Suprapubic skin (tissue), 4 donors: ENCODE measurements around the gene FAM120AOS.

Experiments
- CTCF ChIP-seq, 2 donors: fragments of 200-600 bp in 1 of 2; fragments of 450-650 bp in 1 of 2; sonication (generic) in 1 of 2; IDR thresholded peaks; one replicate each; pipeline ENCODE4 v1.5.1; 2016 to 2019; ENCODE audit warnings: antibody characterized with exemption in 2 of 2, mild to moderate bottlenecking in 1 of 2, moderate library complexity in 1 of 2
- EP300 ChIP-seq: sonication (generic); formaldehyde crosslinking; IDR thresholded peaks from one replicate; pipeline ENCODE4 v1.6.1; 2017; ENCODE audit warnings: antibody characterized with exemption
- POLR2A ChIP-seq, 2 donors: fragments of 450-650 bp; IDR thresholded peaks; one replicate each; pipeline ENCODE4 v1.6.1; 2017; ENCODE audit warnings: antibody characterized with exemption in 2 of 2, mild to moderate bottlenecking in 2 of 2, moderate library complexity in 2 of 2
- POLR2AphosphoS5 ChIP-seq, 3 donors: sonication (generic); formaldehyde crosslinking; IDR thresholded peaks; one replicate each; pipeline ENCODE4 v1.6.1; 2017; ENCODE audit warnings: antibody characterized with exemption in 3 of 3

GRCh38 chr9:93446073-93446472 lies 7.3 kb downstream of the FAM120AOS start:
- TF ChIP-seq CTCF (IDR thresholded peaks at IDR 0.05) (no peak), POLR2A (IDR thresholded peaks at IDR 0.05) (no peak), POLR2AphosphoS5 (IDR thresholded peaks at IDR 0.05) (no peak), EP300 (no peak)
